GM19023 (cell line): ENCODE data around the gene RIN3.

Source experiments
- ATAC-seq: cut with Tn5 transposase; IDR thresholded peaks from one replicate; pipeline ENCODE4 v1.9.1; 2021; ENCODE audit warnings: mild to moderate bottlenecking, moderate library complexity; ENCODE audit not compliant: unreplicated experiment

Gene RIN3

DNA sequence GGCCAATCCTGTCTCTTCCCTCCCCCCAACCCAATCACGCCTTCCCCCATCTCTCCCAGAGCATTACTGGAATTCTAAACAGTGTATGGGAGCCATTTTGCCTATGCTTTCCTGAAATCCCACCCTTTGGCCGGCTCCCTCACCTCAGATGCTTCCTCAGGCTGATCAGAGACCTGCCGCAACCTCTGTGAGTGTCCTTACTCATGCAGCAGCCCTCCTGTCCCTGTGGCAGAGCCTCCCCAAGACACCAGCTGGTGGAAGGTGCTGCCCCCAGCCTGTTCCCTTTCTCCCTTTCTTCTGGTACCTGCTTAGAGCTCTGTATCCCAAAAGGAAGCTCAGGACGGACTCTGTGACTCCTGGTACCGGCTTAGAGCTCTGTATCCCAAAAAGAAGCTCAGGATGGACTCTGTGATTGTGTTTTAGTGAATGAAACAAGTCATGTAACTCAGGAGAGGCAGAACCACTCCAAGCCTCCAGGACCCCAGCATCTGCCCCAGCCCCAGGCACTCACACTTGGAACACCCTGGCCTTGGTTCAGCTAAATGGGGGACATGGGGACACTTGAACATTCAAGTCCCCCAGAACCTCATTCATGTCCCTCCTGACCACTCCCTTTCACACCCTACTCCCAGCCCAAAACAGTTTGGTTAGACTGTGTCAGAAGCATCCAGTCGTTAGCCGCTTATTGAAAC is 29.3 kb upstream of the RIN3 start:
- ATAC-seq, result no peak

DNA sequence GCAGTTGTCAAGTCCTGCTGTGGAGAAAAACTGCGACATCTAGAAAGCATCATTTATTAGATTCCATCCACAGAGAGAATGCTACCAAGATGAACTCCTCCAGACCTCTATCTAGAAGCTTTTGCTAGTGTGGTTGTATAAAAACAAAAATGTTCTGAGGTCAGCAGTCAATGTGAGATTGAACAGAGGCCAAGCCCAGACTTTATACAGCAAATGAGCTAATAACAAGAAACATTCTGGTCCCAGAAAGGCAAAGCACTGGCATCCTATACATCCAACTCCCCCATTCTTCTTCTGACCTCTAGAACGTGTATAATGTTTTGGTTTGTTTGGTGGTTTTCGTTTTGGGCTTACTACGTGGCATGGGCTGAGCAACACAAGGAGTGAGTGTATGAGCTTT is 26.7 kb upstream of the RIN3 start:
- no peak for ATAC-seq

DNA sequence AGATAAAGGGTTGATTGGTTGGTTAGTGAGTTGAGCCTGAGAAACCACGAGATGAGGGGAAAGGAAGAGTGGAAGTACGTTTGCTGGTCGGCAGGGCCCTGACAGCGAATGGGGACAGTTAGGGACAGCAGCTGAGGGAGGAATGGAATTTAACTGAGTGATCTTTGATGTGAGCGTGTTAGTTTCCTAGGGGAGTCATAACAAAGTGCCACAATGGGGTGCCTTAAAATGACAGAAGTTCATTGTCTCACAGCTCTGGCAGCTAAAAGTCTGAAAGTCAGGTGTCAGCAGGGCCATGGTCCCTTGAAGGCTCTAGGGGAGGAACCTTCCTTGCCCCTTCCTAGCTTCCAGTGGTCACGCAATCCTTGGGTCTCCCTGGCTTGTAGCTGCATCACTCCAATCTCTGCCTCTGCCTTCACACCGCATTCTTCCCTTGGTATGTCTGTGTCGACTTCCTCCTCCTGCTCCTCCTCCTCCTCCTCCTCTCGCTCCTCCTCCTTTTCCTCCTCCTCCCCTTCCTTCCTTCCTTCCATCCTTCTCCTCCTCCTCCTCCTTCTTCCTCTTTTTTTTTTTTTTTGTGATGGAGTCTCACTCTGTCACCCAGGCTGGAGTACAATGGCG is 26.0 kb upstream of the RIN3 start:
- ATAC-seq, result no peak

DNA sequence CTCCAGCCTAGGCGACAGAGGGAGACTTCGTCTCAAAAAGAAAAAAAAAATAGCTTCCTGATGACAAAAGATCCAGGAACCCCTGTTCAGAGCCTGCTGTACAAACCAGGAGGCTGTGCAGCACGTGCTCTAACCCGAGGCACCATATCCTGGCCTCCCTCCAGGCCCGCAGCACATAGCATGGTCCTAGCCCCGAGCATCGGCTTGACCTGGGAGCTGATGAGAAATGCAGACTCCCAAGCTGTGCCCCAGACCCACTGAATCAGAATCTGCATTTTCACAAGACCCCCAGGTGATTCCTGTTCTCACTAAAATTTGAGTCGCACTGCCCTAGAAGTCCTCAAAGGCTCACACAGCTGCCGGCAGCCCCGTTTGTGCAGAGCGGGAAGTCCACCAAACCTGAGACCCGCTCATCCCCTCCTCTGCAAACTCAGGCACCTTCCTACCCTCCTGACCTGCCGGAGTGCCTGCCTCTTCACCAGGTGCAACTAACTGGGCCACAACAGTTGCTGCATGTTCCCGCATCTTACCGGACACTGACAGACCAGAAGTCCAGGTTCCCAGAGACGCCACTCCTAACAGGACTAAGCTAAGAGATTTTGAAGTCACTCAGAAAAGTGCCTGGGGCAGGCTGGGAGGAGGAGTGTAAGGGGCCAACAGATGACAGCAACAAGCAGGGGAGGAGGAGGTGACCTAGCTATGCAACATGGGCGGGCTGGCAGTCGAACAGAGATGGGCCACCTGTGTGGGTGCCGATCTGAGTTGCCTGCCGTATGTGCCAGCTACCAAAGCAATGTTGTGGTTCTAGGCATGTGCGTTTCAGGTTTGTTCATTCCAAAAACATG is 24.0 kb upstream of the RIN3 start:
- no peak for ATAC-seq

DNA sequence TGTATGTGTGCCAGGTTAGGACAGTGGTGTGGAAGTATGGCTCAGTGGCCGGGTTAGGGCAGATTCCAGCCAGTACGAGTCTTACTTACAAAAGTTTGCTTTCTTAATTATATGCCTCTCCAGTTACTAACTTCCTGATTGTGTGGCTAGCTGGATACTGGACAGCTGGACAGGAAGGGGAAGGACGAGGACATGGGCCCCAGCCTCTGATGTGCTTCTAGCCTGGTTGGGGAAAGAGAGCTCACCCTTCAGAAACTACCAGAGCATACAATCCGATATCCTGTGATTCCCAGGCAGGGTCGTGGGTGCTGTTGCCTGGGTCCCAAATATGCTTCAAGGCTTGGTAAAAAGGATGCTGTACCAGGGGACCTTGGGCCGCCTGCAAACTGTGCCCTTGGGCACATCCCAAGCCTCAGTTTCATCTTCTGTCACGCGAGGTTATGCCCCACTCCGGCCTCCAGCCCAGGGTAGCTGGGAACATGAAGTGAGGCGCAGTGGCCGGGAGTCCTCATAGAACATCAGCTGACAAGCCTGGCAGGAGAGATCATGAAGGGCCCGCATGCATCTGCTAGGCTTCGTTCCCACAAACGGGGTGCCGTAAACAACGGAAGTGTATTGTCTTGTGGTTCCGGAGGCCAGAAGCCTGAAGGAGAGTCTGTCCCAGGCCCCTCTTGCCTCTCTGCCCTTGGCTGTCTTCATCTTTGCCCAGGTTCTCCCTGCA is 23.2 kb upstream of the RIN3 start:
- ATAC-seq, result no peak

DNA sequence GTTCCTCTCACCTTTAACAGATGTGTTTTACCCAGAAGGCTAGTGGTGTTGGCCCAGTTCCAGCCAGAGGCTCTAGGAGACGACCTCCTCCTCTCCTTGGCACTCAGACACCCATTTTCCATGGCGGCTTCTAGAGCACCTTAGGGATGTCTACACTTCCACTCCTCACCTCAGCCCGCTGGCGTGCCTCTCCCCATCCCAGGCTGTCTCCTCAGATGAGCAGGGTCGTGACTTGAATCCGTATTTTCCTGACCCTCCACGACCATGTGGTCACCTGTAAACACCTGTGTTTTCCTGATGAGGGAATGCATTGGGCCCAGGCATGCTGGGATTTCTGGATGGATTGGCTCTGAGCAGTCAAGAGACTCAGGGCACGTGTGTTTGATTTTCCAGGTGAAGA is 21.8 kb upstream of the RIN3 start:
- no peak for ATAC-seq

DNA sequence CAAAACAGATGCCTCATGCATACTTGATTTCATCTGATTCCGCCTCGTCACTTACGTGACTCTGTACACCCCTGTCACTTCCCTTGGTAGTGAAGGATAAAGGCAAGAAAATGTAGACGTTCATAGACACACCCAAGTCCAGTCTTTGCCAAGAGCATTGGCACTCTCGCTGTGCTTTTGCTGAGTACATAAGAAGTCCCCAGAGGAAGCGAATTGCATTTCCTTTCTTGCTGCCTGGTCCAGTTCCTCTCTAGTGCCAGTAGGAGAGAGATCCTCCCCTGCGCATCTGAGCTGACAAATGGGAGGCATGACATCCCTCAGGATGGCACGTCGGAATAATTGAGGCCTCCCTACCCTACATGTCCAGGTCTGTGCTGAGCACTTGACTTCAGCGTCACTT is 21.3 kb upstream of the RIN3 start:
- no peak for ATAC-seq

DNA sequence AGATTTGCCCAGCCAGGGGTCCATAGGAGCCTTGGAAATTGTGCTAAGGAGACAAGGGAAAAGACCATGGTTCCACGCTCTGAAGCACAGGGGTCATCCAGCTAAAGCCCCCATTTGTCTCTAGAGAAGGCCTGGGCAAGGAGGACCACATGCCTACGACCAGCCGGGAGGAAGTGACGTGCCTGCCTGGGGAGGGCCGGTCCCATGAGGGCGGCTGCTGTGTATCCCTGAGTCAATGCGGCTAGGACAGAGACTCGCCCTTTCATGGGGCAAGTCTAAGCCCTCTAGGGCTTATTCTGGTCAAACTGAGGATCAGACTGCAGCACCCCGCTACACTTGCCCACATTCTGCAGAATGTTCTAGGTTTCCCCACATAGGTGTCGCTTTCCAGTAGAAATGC is 20.6 kb upstream of the RIN3 start:
- no peak for ATAC-seq

DNA sequence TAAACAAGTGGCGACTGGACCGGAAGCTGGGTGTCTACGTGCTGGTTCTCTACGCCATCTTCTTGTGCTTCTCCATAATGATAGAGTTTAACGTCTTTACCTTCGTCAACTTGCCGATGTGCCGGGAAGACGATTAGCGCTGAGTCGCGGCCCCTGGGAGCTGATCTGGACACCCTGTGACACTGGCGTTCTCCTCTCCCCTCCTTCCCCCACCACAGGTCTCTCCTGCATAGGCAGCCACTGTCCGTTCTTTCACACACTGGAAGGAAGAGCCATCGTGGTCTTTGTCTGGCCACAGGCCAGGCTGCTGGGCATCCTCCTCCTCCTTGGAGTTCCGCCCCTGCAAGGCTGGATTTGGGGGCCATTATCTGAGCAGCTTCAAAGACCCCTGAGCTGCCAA is 20.1 kb upstream of the RIN3 start:
- ATAC-seq, result no peak

DNA sequence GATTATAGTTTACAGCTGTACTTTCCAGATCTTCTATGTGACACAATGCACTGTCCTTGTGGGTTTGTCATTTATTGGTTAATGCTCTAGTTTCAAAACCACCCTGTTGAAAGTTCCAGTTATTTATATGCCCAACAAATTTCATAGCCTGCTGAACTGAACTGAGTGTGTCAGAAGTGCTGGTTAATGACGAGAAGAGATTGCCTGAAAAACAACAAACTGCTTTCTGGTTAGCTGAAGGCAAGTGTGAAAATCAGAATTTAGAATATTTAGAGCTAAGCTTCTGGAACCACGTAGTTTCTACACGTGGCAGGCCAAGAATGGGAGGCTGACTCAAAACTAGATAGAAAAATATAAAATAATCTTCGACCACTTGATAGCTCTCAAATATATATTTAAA is 19.1 kb upstream of the RIN3 start:
- no peak for ATAC-seq

DNA sequence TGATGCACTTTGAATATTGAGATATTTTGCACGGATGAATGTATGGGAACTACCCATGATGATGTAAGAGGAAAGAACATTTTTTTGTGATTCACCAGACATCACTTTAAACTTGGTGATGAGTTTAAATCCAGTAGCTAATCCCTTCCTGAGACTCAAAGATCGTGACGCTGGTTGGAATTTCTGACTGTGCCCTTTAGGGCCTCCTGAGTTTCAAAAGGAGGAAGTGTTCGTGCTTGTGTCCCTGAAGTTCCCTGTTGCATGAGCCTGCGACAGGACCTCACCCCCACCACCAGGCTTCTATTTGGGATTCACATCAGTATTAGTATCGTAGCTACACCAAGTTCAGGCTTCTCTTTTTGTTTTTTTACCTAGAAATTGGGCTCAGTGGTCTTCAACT is 18.6 kb upstream of the RIN3 start:
- no peak for ATAC-seq

DNA sequence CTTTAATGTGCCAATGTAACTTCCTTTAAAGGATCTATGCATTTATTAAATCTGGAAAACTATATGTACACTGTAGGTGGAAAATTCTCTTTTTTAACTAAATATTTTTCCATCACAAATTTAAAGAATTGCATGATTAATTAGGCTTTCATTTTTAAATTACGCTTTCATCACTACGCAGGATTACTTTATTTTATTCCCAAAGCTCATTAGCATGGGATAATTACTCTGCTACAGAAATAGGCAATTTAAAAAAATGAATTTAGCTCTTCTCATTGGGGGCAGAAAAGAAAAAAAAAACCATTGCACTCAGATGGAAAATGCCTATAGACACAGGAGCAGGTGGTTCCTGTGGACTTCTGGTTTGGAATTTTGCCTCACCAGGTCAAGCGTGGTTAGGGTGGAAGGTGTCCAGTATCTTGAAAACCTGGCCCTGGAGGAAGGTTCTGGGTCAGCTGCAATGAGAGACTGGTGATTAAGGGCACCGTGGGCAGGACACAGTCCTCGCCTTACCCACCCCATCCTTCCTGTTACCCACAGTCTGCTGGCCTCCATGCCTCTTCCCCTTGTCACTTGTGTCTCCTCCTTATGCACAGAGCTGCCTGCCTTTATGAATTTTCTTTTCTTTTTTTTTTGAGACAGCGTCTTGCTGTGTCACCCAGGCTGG is 17.3 kb upstream of the RIN3 start:
- ATAC-seq, result no peak

DNA sequence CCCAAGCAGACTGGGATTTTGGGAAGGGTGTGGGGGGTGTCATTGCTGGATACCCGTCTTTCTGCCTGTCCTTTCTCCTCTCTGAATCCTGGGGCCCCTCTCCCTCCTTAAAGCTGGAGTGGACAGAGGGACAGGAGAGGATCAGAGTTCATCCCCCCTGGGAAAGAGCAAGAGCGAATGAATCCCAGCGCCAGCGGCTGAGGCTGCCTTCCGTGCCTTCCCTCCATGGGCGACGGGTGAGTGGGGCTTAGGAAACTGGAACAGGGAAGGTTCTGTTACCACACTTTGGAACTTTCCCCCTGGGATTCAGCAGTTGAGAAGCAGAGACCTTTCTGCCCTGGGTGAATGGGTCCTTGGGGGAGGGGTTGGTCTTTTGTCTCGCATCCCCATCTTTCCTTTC is 16.2 kb upstream of the RIN3 start:
- ATAC-seq, result no peak

DNA sequence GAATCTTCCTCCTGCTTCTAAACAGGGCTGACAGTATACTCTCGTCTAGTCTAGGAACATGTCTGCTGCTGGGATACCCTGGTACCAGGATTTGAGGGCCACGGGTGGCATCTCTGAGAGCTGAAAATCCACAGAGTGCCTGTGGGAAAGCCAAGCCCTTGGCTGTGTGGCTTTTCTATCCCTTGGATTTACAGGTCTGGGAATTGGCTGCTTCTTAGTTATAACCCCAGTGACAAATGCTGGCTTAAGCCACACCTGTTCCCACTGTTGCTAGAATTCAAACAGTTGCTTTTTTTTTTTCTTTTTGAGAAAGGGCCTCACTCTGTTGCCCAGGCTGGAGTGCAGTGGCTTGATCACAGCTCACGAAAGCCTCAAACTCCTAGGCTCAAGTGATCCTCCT is 14.3 kb upstream of the RIN3 start:
- ATAC-seq, result no peak

DNA sequence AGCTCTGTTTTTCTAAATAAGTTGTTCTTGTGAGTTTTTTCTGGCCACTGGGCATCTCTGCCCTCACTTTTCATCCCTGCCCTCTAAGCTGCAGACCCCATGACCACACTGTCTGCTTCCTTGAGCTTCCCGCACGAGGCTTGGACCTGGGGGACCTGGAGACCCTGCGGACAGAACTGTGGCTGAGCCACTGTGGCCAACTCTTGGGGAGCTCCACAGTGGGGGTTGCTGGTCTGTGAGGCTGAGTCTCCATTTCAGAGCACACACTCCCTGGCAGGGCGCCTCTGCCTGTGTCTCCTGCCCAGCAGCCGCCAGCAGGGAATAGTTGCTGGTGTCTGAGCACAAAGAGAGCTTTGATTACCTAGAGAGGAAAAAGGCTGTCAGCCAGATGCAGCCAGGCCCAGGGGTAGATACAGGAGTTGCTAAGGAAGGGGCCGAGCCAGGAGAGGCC is 13.1 kb upstream of the RIN3 start:
- no peak for ATAC-seq

DNA sequence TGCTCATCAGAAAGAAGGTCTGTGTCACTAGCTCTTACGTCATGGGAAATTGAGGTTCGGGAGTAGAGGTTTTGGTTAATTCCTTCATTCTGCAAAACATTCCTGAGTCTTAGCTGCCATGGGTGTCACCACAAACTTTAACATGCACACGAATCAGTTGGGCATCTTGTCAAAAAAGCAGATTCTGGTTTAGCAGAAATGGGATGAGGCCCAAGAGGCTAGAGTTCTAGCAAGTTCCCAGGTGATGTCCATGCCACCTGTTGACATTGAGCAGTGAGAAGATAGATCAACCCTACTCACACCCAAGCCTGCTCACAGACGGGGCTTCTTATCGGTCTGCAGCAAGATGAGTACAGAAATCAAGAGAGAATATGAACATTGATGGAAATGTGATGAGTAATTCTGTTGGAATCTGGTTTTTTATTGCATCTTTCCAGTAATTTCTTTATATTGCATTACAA is 11.7 kb upstream of the RIN3 start:
- ATAC-seq, result no peak

DNA sequence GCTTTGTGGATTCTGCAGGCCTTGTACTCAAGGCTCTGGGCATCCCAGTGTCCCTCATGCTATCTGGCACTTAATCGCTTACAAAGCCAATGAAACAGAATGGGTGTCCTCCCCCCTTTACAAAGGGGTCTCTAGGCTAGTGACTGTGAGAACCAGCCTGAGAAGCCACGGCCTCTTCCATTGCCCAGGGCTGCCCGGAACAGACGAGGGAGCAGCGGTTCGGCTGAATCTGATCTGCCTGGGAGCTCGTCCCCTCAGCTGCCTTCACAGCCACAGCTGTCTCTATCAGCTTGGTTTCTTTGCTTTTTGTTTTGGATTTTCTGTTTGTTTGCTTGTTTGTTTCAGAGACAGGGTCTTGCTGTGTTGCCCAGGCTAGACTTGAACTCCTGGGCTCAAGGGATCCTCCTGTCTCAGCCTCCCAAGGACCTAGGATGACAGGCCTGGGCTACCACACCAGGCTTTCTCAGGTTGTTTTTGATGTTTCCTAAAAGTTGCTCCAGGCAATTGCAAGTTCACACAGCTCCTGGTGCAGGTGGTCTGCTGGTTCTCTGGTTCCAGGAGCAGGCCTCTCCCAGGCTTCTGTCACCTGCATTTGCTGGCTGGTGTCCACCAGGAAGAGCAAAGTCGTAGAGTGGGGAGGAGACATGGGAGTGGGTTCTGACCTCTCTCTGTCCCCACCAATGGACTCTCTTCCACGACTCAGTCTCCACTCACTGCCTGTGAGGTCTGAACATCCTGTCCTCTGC is 10.9 kb upstream of the RIN3 start:
- no peak for ATAC-seq

DNA sequence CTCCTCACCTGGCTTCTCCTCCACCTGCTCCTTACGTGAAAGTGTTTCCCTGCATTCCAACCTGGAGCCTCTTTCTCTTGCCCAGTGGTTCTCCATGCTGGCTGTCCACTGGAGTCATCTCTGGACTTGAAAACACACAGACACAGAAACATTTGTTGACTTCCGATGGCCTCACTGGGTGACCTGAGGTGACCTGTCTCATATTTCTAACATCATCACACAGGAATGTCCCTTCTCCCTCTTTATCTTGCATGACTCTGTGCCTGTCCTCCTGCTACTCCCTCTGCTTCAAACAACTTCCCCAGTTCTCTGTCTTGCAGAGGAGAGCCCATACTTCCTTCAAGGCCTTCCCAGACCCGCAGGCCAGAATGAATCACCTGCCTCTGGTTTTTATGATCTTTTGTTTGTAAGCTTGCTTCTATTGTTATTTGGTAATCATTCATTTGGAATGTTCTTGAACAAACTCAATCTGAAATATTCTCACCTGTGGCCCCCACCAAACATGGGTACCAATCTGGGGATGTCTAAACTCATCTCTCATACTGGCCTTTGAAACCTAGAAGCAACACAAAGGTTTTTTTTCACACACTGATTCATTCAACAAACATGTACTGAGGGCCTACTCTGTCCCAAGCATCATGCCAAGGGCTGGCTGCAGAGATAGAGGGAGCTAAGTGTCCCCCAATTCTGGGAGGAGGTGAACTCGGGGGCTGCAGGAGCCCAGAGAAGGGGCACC is 9.7 kb upstream of the RIN3 start:
- no peak for ATAC-seq

DNA sequence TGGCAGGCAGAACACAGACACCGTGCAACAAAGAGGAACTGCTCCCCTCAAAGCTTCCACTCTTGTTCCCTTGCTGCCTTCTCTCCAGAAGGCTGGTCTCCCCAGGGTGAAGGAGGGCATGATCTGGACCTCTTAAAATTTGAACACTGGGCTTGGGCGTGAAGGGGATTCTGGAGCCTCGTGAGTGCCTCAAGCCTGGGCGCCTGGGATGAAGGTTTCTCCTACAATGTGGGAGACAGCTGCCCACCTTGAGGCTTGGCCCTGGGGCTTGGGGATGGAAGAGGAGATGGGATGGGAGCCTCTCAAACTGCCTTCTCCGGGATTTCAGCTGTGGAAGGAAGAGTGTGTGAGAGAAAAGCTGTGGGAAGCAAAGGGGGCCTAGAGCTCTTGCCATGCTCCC is 7.8 kb upstream of the RIN3 start:
- no peak for ATAC-seq
